HCT116 (cell line): ENCODE data around the gene TTC16. TPM values are rescaled to one million over a fixed set of nuclear protein-coding genes. Genes with fewer than 3 reads are reported as not detected.

Source experiments
- ATAC-seq: fragments of 200-7000 bp; cut with Tn5 transposase; 2 replicates; pipeline ENCODE4 v1.9.1; 2020; ENCODE audit warnings: mild to moderate bottlenecking, moderate library complexity
- BruUV-seq: library from RNA; stranded (reverse); fragments of 400-500 nt; replicated peaks from 2 replicates; lab custom pipeline; 2021; lab: Mats Ljungman, UMichigan
- CTCF ChIA-PET: fragments of 300-600 bp; sonication (Branson Sonifier 250); formaldehyde crosslinking; loops from one replicate; lab custom pipeline; 2021; ENCODE audit warnings: antibody characterized with exemption; lab: Charles Lee
- POLR2A ChIA-PET: fragments of 300-600, 350-600 bp; sonication (Branson Sonifier 250); formaldehyde crosslinking; loops from one replicate; lab custom pipeline; 2021; ENCODE audit warnings: antibody characterized with exemption; lab: Charles Lee
- RAD21 ChIA-PET, 2 experiments: fragments of 300-600 bp; sonication (Branson Sonifier 250); formaldehyde crosslinking; loops; one replicate each; lab custom pipeline; 2023; ENCODE audit warnings: low total read pairs in 2 of 2; ENCODE audit not compliant: uncharacterized antibody in 2 of 2, unreplicated experiment in 2 of 2, low non-redundant PET in 1 of 2; lab: Charles Lee
- DNase-seq: peaks from one replicate; pipeline ENCODE4 v3.0.0-alpha.2; 2010; ENCODE audit warnings: low read depth, low spot score
- H2AFZ ChIP-seq: fragments of 200-600 bp; shearing (Covaris generic), sonication (generic); 2 replicates; pipeline ENCODE4 v1.6.1; 2017; ENCODE audit warnings: low read depth, mixed run types, mixed read lengths, antibody characterized with exemption, low read length; ENCODE audit not compliant: poor library complexity, severe bottlenecking
- H3K27ac ChIP-seq: 2 replicates; pipeline ENCODE4 v1.5.1; 2012; ENCODE audit warnings: low read depth, low read length
- H3K27me3 ChIP-seq: fragments of 200-600 bp; sonication (generic); 2 replicates; pipeline ENCODE4 v1.6.1; 2016; ENCODE audit warnings: mixed run types, low read length, mixed read lengths; ENCODE audit not compliant: insufficient read depth
- H3K36me3 ChIP-seq, 2 experiments: fragments of 200-500 bp in 1 of 2; fragments of 200-600 bp in 1 of 2; sonication (Bioruptor generic) in 1 of 2; sonication (generic) in 1 of 2; 2 replicates each; pipeline versions ENCODE4 v1.5.1 to v1.6.1; 2014 to 2016; ENCODE audit warnings: low read length in 2 of 2, inconsistent platforms in 1 of 2, mixed read lengths in 1 of 2, mixed run types in 1 of 2; ENCODE audit not compliant: insufficient read depth in 2 of 2, control insufficient read depth in 1 of 2
- H3K4me1 ChIP-seq, 2 experiments: fragments of 200-600 bp in 1 of 2; sonication (generic) in 1 of 2; 2 replicates each; pipeline versions ENCODE4 v1.5.1 to v1.6.1; 2012 to 2017; ENCODE audit warnings: low read length in 2 of 2, inconsistent platforms in 1 of 2, mild to moderate bottlenecking in 1 of 2, mixed read lengths in 1 of 2, mixed run types in 1 of 2, moderate library complexity in 1 of 2; ENCODE audit not compliant: insufficient read depth in 2 of 2, control insufficient read depth in 1 of 2
- H3K4me2 ChIP-seq: fragments of 200-600 bp; sonication (generic); 2 replicates; pipeline ENCODE4 v1.6.1; 2017; ENCODE audit warnings: mixed run types, low read length, mixed read lengths
- H3K4me3 ChIP-seq, 2 experiments: fragments of 200-600 bp in 1 of 2; sonication (generic) in 1 of 2; replicated peaks in 1 of 2; 2 replicates each; pipeline ENCODE4 v1.5.1; 2011 to 2016; ENCODE audit warnings: low read length in 2 of 2, control low read depth in 1 of 2, low read depth in 1 of 2, mild to moderate bottlenecking in 1 of 2, mixed read lengths in 1 of 2, mixed run types in 1 of 2
- H3K79me2 ChIP-seq: fragments of 200-600 bp; sonication (generic); 2 replicates; pipeline ENCODE4 v1.6.1; 2017; ENCODE audit warnings: mild to moderate bottlenecking, mixed run types, low read length, moderate library complexity, mixed read lengths; ENCODE audit not compliant: insufficient read depth
- H3K9ac ChIP-seq: fragments of 200-600 bp; sonication (generic); 2 replicates; pipeline ENCODE4 v1.6.1; 2016; ENCODE audit warnings: low read length, mixed read lengths
- H3K9me2 ChIP-seq: fragments of 200-600 bp; sonication (generic), shearing (Covaris generic); 2 replicates; pipeline ENCODE4 v1.6.1; 2017; ENCODE audit warnings: mixed run types, mild to moderate bottlenecking, moderate library complexity; ENCODE audit not compliant: insufficient read depth
- H3K9me3 ChIP-seq, 2 experiments: fragments of 200-500 bp in 1 of 2; fragments of 200-600 bp in 1 of 2; sonication (Bioruptor generic) in 1 of 2; sonication (generic) in 1 of 2; 2 replicates each; pipeline ENCODE4 v1.6.1; 2014 to 2017; ENCODE audit warnings: low read length in 2 of 2, mixed read lengths in 2 of 2, inconsistent platforms in 1 of 2, low read depth in 1 of 2, mild to moderate bottlenecking in 1 of 2, mixed run types in 1 of 2, moderate library complexity in 1 of 2; ENCODE audit not compliant: control insufficient read depth in 1 of 2, insufficient read depth in 1 of 2
- H4K20me1 ChIP-seq: fragments of 200-600 bp; sonication (generic), shearing (Covaris generic); 2 replicates; pipeline ENCODE4 v1.6.1; 2017; ENCODE audit warnings: mixed run types, mild to moderate bottlenecking, moderate library complexity; ENCODE audit not compliant: insufficient read depth
- ATF3 ChIP-seq: IDR thresholded peaks from 2 replicates; pipeline ENCODE4 v1.6.1; 2012
- CBX3 ChIP-seq: IDR thresholded peaks from 2 replicates; pipeline ENCODE4 v1.6.1; 2012; ENCODE audit warnings: low read depth
- CEBPB ChIP-seq: IDR thresholded peaks from 2 replicates; pipeline ENCODE4 v1.6.1; 2012; ENCODE audit warnings: low read depth
- EZH2phosphoT487 ChIP-seq: fragments of 200-600 bp; IDR thresholded peaks from 2 replicates; pipeline ENCODE4 v1.6.1; 2018; ENCODE audit warnings: antibody characterized with exemption, borderline replicate concordance
- FOSL1 ChIP-seq: IDR thresholded peaks from 2 replicates; pipeline ENCODE4 v1.6.1; 2012; ENCODE audit warnings: low read depth
- JUND ChIP-seq: IDR thresholded peaks from 2 replicates; pipeline ENCODE4 v1.6.1; 2012
- MAX ChIP-seq: IDR thresholded peaks from 2 replicates; pipeline ENCODE4 v1.6.1; 2012
- SIN3A ChIP-seq: IDR thresholded peaks from 2 replicates; pipeline ENCODE4 v1.6.1; 2012; ENCODE audit warnings: low read depth
- SRF ChIP-seq: IDR thresholded peaks from 2 replicates; pipeline ENCODE4 v1.6.1; 2012; ENCODE audit warnings: low read depth
- TCF7L2 ChIP-seq: IDR thresholded peaks from 2 replicates; pipeline ENCODE4 v1.7.0; 2011; ENCODE audit warnings: borderline replicate concordance, inconsistent platforms; ENCODE audit not compliant: insufficient read depth, insufficient read length; ENCODE audit errors: extremely low read depth
- YY1 ChIP-seq: IDR thresholded peaks from 2 replicates; pipeline ENCODE4 v1.6.1; 2011; ENCODE audit warnings: low read length, low read depth, moderate library complexity, mild to moderate bottlenecking; ENCODE audit not compliant: insufficient replicate concordance; ENCODE audit errors: extremely low read depth
- ZNF274 ChIP-seq: fragments of 200-500 bp; sonication (Bioruptor generic); IDR thresholded peaks from 2 replicates; pipeline ENCODE4 v1.6.1; 2014; ENCODE audit warnings: mild to moderate bottlenecking, low read depth, low read length, inconsistent platforms
- intact Hi-C: fragments of 100-400 bp; cut with micrococcal nuclease; formaldehyde crosslinking; loops from 2 replicates; pipeline ENCODE4 v1.10.0; 2022
- total RNA-seq: library from RNA; stranded (reverse); gene quantifications from one replicate; pipeline ENCODE4 v1.2.1, GENCODE V29; 2021; ENCODE audit not compliant: unreplicated experiment
- TF ChIP-seq, protein P1 (sequence below): IDR thresholded peaks from 2 replicates; pipeline ENCODE4 v1.6.1; 2011; ENCODE audit warnings: mild to moderate bottlenecking, low read length, moderate library complexity; ENCODE audit not compliant: insufficient replicate concordance; ENCODE audit errors: extremely low read depth

Gene TTC16
- total RNA-seq, 1 experiment from 2014 or later = not detected

- H4K20me1 ChIP-seq = no peaks in the 10 kb centered on the region
- no peak overlapping the region for H3K27ac ChIP-seq
- RAD21 ChIA-PET = no interaction called here
- no peaks in the 10 kb centered on the region for H3K9me2 ChIP-seq
- BruUV-seq = no TSS peak
- intact Hi-C loops = no loop called here
- no peaks in the 10 kb centered on the region for H3K27me3 ChIP-seq
- no peak overlapping the region for H2AFZ ChIP-seq
- no peak for TF ChIP-seq CEBPB
- TF ChIP-seq JUND = no peak
- TF ChIP-seq CBX3 = no peak
- no peak for TF ChIP-seq ATF3
- no peak for TF ChIP-seq FOSL1
- TF ChIP-seq MAX = no peak
- no peak for TF ChIP-seq TCF7L2
- TF ChIP-seq, all 23 proteins: peak for 0
- POLR2A ChIA-PET = interaction anchor here (0.6 kb wide), 1 partner anchor 587 kb away, joined by 3 read pairs; no protein-coding TSS in a partner anchor
- Histone ChIP-seq H3K79me2 (no peaks in the 10 kb centered on the region), H3K9ac (no peak overlapping the region), H3K4me2 (no peak overlapping the region), H3K9me3 (no peaks in the 10 kb centered on the region), H3K4me3 (no peak overlapping the region), H3K36me3 (peaks cover 0 to 3% of the 10 kb centered on the region in 2 experiments; a peak in 1 of 4 replicates), H3K4me1 (peaks cover 0 to 9% of the 10 kb centered on the region in 2 experiments; a peak in 1 of 4 replicates)
- DNase-seq (no peak), ATAC-seq (no peak)
- CTCF ChIA-PET = interaction anchor here (1.5 kb wide), 1 partner anchor 52 kb away, joined by 5 read pairs; the partner anchor contains the start of gene TOR2A
Measured at GRCh38 chr9:127682351-127683136, 33.3 kb upstream of the TTC16 start.

GRCh38 chr9:127683723-127684122 lies 32.2 kb upstream of the TTC16 start:
- POLR2A ChIA-PET = no interaction called here
- Histone ChIP-seq H3K4me1 (peaks cover 0 to 9% of the 10 kb centered on the region in 2 experiments; a peak in 1 of 4 replicates), H2AFZ (no peak overlapping the region), H3K79me2 (no peaks in the 10 kb centered on the region), H3K9ac (no peak overlapping the region), H3K4me2 (no peak overlapping the region), H3K9me3 (no peaks in the 10 kb centered on the region), H3K27ac (no peak overlapping the region), H4K20me1 (no peaks in the 10 kb centered on the region), H3K27me3 (no peaks in the 10 kb centered on the region), H3K36me3 (peaks cover 0 to 3% of the 10 kb centered on the region in 2 experiments; a peak in 1 of 4 replicates), H3K4me3 (no peak overlapping the region), H3K9me2 (no peaks in the 10 kb centered on the region)
- CTCF ChIA-PET = interaction anchor here (1.5 kb wide), 1 partner anchor 51 kb away, joined by 5 read pairs; the partner anchor contains the start of gene TOR2A
- TF ChIP-seq SRF (no peak), JUND (no peak), ATF3 (no peak), TCF7L2 (no peak), MAX (no peak), EZH2phosphoT487 (no peak), YY1 (no peak), ZNF274 (no peak), SIN3A (no peak)
- TF ChIP-seq, protein P1, sequence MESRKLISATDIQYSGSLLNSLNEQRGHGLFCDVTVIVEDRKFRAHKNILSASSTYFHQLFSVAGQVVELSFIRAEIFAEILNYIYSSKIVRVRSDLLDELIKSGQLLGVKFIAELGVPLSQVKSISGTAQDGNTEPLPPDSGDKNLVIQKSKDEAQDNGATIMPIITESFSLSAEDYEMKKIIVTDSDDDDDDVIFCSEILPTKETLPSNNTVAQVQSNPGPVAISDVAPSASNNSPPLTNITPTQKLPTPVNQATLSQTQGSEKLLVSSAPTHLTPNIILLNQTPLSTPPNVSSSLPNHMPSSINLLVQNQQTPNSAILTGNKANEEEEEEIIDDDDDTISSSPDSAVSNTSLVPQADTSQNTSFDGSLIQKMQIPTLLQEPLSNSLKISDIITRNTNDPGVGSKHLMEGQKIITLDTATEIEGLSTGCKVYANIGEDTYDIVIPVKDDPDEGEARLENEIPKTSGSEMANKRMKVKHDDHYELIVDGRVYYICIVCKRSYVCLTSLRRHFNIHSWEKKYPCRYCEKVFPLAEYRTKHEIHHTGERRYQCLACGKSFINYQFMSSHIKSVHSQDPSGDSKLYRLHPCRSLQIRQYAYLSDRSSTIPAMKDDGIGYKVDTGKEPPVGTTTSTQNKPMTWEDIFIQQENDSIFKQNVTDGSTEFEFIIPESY = no peak
- intact Hi-C loops = no loop called here
- no peak for DNase-seq
- BruUV-seq = no TSS peak
- RAD21 ChIA-PET = no interaction called here
- no peak for ATAC-seq
